Measurements from ENCODE around the gene PKD2L2.
"Not testable (repeated sequence)": the region's sequence is repeated elsewhere in the genome, so short reads cannot be mapped to it uniquely, and the experiment has no call there.

The PKD2L2 gene

GRCh38 chr5:137890845-137891244, 1.6 kb downstream of the PKD2L2 start:
- no peak for DNase-seq

- DNase-seq: no peak
Measured at GRCh38 chr5:137891849-137892248, 2.6 kb downstream of the PKD2L2 start.

GRCh38 chr5:137894586-137894985, 5.3 kb downstream of the PKD2L2 start:
- no peak for DNase-seq

- DNase-seq: no peak
Measured at GRCh38 chr5:137896560-137896959, 7.3 kb downstream of the PKD2L2 start.

GRCh38 chr5:137899493-137899892, 10.2 kb downstream of the PKD2L2 start:
- DNase-seq: no peak

GRCh38 chr5:137901011-137901817, 12.0 kb downstream of the PKD2L2 start:
- DNase-seq: no peak

- DNase-seq: no peak
Measured at GRCh38 chr5:137902408-137903133, 13.3 kb downstream of the PKD2L2 start.

GRCh38 chr5:137914758-137915157, 25.5 kb downstream of the PKD2L2 start:
- no peak for DNase-seq

GRCh38 chr5:137916923-137917322, 27.7 kb downstream of the PKD2L2 start:
- no peak for DNase-seq

GRCh38 chr5:137921931-137922330, 32.7 kb downstream of the PKD2L2 start:
- DNase-seq: no peak

- DNase-seq: no peak
Measured at GRCh38 chr5:137923856-137924255, 34.6 kb downstream of the PKD2L2 start.

- no peak for DNase-seq
Measured at GRCh38 chr5:137932800-137933199, 43.5 kb downstream of the PKD2L2 start.

GRCh38 chr5:137933491-137933911, 44.2 kb downstream of the PKD2L2 start:
- no peak for DNase-seq

GRCh38 chr5:137935190-137935589, 45.9 kb downstream of the PKD2L2 start:
- no peak for DNase-seq

- DNase-seq: no peak
Measured at GRCh38 chr5:137935694-137936093, 46.4 kb downstream of the PKD2L2 start.

GRCh38 chr5:137937994-137938750, 48.9 kb downstream of the PKD2L2 start:
- no peak for DNase-seq

- DNase-seq: no peak
Measured at GRCh38 chr5:137938751-137939143, 49.5 kb downstream of the PKD2L2 start.

GRCh38 chr5:137939331-137939730, 50.1 kb downstream of the PKD2L2 start:
- no peak for DNase-seq

- not testable (repeated sequence) for DNase-seq
Measured at GRCh38 chr5:137944280-137944679, 55.0 kb downstream of the PKD2L2 start.

- DNase-seq: no peak
Measured at GRCh38 chr5:137945825-137946224, 56.6 kb downstream of the PKD2L2 start.

GRCh38 chr5:137954131-137954879, 65.0 kb downstream of the PKD2L2 start:
- DNase-seq: no peak

- no peak for DNase-seq
Measured at GRCh38 chr5:137957948-137958347, 68.7 kb downstream of the PKD2L2 start.

- no peak for DNase-seq
Measured at GRCh38 chr5:137959488-137959887, 70.2 kb downstream of the PKD2L2 start.
